GM10266 (cell line): ENCODE data around the gene TUBA8.
"Not testable (repeated sequence)": the region's sequence is repeated elsewhere in the genome, so short reads cannot be mapped to it uniquely, and the experiment has no call there.

Experiments
- DNase-seq: peaks from one replicate; pipeline ENCODE4 v3.0.0; 2012; ENCODE audit errors: extremely low spot score
- TF ChIP-seq, protein P1 (sequence below): IDR thresholded peaks from 2 replicates; pipeline ENCODE4 v1.5.1; 2012; ENCODE audit warnings: mild to moderate bottlenecking, low read depth; ENCODE audit not compliant: control insufficient read depth, insufficient read depth; ENCODE audit errors: missing control alignments

Gene TUBA8

DNA sequence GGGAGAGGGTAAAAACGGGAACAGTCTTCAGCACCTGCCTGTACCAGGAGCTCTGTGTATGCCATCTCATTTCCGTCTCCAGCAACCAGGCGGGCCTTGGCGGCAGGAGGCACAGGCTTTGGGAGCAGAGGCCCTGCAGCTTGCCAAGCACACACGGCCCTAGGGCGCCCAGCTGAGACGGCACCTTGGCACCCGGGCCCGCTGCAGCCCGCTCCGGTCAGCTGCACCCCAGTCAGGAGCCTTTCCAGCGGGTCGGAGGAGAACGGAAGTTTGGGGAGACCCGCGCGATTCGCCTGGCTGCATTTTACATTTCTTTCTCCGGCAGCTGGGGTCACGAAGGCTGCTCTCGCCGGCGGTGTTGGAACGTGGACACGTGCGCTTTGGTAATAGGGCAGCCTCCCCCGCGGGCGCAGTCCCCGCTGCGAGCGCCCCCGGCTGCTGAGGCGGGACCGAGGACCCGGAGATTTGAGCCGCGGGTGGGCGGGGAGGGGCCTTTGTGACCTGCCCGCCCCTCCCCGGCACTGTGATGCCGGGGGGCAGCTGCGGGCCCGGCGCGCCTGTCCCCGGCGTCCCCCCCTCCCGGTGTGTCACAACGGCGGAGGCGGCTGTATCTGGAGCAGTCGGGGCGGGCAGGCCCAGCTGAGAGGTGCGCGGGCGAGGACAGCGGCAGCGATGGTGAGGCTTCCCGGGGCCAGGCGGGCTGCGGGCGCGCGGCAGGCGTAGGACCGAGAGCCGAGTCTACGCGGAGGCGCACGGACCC is at the start of gene TUBA8:
TUBA8 (plus strand) TSS at position 616 of the 760 bp plus-strand sequence; CDS start at position 673, 57 bp downstream.
- TF ChIP-seq, protein P1, sequence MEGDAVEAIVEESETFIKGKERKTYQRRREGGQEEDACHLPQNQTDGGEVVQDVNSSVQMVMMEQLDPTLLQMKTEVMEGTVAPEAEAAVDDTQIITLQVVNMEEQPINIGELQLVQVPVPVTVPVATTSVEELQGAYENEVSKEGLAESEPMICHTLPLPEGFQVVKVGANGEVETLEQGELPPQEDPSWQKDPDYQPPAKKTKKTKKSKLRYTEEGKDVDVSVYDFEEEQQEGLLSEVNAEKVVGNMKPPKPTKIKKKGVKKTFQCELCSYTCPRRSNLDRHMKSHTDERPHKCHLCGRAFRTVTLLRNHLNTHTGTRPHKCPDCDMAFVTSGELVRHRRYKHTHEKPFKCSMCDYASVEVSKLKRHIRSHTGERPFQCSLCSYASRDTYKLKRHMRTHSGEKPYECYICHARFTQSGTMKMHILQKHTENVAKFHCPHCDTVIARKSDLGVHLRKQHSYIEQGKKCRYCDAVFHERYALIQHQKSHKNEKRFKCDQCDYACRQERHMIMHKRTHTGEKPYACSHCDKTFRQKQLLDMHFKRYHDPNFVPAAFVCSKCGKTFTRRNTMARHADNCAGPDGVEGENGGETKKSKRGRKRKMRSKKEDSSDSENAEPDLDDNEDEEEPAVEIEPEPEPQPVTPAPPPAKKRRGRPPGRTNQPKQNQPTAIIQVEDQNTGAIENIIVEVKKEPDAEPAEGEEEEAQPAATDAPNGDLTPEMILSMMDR = no peak
- DNase-seq = peak; percentile 70

DNA sequence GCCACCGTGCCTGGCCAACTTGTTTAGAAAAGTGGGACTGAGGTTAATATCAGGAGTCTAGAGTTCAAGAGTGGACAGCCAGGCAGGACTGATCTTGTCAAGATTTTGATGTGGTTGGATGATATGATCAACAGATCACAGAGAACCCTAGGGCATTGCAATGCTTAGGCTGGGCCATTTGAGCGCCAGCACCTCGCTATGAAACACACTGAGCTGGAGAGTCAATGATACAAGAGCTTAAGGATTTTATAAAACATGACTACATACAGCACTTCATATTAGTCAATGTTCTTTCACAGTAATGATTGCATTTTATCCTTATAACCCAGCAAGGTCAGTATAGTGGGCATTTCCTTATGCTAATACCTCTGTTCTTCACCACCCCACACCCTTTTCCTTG is 48.2 kb upstream of the TUBA8 start:
- TF ChIP-seq, protein P1 = no peak
- DNase-seq = no peak

DNA sequence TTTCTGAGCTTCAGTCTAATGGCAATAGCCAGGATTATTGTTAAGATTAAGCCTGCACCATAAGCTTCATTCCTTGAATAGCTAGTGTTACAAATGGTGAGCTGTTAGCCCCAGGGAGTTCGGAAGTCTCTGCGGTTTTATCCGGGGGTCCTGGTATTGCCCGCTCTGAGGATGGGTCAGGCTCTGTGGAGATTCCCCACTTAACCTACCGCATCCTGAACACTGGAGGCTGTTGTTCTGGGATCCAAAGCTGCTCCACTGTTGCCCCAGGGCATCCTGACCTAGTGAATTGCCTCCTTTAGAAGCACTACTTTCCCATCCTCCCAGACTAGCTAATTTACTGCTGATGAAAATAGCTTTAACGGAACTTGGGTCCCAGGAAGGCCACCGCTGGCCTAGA is 47.3 kb upstream of the TUBA8 start:
- TF ChIP-seq, protein P1 = no peak
- DNase-seq = no peak

DNA sequence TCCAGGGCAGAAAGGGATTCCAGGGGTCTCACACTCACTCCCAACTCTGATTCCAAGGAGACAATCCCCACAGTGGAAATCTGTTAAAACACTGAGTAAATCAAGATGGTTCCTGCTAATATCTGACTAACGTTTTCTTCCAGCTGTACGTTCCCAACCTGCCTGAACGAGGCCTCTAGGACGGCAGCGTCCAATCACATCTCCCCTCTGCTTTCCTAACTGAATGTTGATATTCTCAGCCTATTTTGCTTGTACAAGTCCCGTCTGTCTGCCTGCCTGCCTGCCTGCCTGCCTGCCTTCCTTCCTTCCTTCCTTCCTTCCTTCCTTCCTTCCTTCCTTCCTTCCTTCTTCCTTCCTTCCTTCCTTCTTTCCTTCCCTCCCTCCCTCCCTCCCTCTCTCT is 46.9 kb upstream of the TUBA8 start:
- DNase-seq = not testable (repeated sequence)

DNA sequence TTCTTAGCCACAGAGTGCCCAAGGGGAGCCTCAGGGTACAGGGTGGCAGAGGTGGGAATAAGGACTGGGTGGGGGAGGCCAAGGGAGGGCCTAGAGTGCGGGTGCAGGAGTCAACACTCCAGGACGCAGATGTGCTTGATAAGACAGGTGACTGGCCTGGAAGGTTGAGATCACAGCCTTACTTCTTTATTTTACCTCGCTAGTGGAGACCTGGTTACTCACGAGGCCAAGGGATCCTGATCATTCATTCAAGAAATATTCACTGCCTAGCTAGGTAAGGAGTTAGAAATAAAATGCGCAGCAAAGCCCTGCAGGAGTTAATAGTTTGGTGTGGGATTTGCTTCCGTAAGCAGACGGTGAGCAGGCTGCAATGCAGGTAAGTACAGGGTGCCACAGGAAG is 46.0 kb upstream of the TUBA8 start:
- no peak for DNase-seq
- TF ChIP-seq, protein P1 = no peak

DNA sequence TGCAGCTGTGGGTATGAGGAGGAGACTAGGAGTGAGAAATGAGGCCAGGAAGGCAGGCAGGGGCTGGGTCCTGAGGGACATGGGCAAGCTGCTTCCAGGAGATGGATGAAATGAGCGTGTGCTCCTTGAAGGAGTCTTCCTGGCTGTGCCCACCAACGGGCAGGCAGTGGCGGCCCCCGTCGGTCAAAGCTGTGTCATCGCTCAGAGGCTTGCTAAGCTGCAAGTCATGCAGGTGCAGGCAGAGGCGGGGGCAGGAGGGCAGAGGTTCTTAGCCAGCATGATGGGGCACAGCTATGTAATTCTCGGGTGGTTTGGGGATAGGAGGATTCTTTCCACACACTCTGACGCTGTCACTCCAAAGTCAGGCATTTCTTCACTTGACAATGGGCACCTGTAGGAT is 45.4 kb upstream of the TUBA8 start:
- TF ChIP-seq, protein P1 = peak; percentile 11
- DNase-seq = no peak

DNA sequence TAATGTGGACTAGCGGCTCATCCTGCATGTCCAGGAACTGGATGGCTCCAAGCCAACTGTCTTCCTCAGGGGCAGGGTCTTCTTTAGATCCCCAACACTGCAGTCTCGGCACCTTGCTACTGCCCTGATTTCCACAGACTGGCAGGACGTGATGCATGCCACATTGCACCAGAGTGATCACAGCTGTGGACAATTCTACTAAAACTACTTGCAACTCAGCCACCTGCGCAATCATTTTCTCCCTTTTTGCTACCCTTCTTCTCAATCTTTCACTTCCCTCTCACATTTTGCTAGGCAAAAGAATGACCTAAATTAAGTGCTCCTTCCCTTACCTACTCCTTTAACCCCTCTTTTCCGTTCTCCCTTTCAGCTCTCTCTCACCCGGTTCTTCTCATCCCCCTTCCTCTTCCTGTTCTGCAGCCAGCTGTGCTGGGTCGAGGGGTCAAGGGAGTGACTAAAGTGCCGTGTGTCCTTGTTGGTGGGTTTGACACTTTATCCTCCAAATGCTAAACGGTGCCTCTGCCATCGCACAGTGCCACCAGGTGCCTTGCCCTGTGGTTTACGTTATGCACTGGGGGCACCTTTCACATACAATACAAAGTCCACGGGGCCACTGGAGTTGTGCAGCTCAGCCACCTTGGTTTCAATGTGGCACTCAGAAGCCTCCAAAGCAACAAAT is 44.3 kb upstream of the TUBA8 start:
- DNase-seq = no peak
- TF ChIP-seq, protein P1 = no peak
